Spleen (tissue), 11 donors: ENCODE results near the gene CHD9. TPM values are rescaled to one million over a fixed set of nuclear protein-coding genes. Genes with fewer than 3 reads are reported as not detected.

ENCODE experiments used
- DNase-seq: peaks from one replicate; pipeline ENCODE4 v3.0.0-alpha.2; 2020
- H3K27ac ChIP-seq, 8 donors: fragments of 200-600 bp; sonication (generic) in 7 of 8; 1 replicate in 4 of 8; 2 replicates in 4 of 8; pipeline versions ENCODE4 v1.5.0 to v1.8.0; 2016 to 2021; ENCODE audit warnings: inconsistent platforms in 4 of 8, mild to moderate bottlenecking in 4 of 8, moderate library complexity in 1 of 8
- H3K27me3 ChIP-seq, 7 donors: fragments of 200-600 bp; sonication (generic) in 6 of 7; replicated peaks in 1 of 7; 1 replicate in 4 of 7; 2 replicates in 3 of 7; pipeline versions ENCODE4 v1.5.0 to v1.8.0; 2016 to 2021; ENCODE audit warnings: inconsistent platforms in 3 of 7, mild to moderate bottlenecking in 1 of 7
- H3K36me3 ChIP-seq, 6 donors: fragments of 200-600 bp; sonication (generic) in 5 of 6; 1 replicate in 4 of 6; 2 replicates in 2 of 6; pipeline versions ENCODE4 v1.5.0 to v1.8.0; 2016 to 2021; ENCODE audit warnings: inconsistent platforms in 2 of 6
- H3K4me1 ChIP-seq, 6 donors: fragments of 200-600 bp; sonication (generic) in 5 of 6; 1 replicate in 3 of 6; 2 replicates in 3 of 6; pipeline versions ENCODE4 v1.5.0 to v1.8.0; 2016 to 2021; ENCODE audit warnings: inconsistent platforms in 3 of 6
- H3K4me3 ChIP-seq, 8 donors: fragments of 200-600 bp; sonication (generic) in 7 of 8; 1 replicate in 4 of 8; 2 replicates in 4 of 8; pipeline versions ENCODE4 v1.5.0 to v1.8.0; 2016 to 2021; ENCODE audit warnings: inconsistent platforms in 4 of 8, mild to moderate bottlenecking in 4 of 8, moderate library complexity in 2 of 8
- H3K9me3 ChIP-seq, 8 donors: fragments of 200-600 bp; sonication (generic) in 7 of 8; 1 replicate in 4 of 8; 2 replicates in 4 of 8; pipeline versions ENCODE4 v1.5.0 to v1.8.0; 2016 to 2021; ENCODE audit warnings: inconsistent platforms in 4 of 8
- POLR2A ChIP-seq, 3 donors: fragments of 450-650 bp; IDR thresholded peaks; one replicate each; pipeline ENCODE4 v1.5.1; 2017; ENCODE audit warnings: antibody characterized with exemption in 3 of 3, mild to moderate bottlenecking in 1 of 3
- POLR2AphosphoS5 ChIP-seq, 3 donors: sonication (generic); formaldehyde crosslinking; IDR thresholded peaks; one replicate each; pipeline ENCODE4 v1.5.1; 2017; ENCODE audit warnings: antibody characterized with exemption in 3 of 3
- WGBS, 5 donors: extraction: QIAGEN DNeasy Blood & Tissue Kit in 3 of 5; methylation state at CpG; one replicate each; pipeline versions ENCODE4 v1.1.5 to v1.1.7; 2013 to 2018; 5-methylcytosine and 5-hydroxymethylcytosine counted together
- intact Hi-C: fragments of 100-400 bp; cut with DNase I; formaldehyde crosslinking; loops from one replicate; pipeline ENCODE4 v1.15.0; 2023; ENCODE audit warnings: low total_unique reads
- polyA plus RNA-seq, 3 donors: library from polyadenylated mRNA; stranded (reverse); fragments of 200-250 nt; gene quantifications; one replicate each; pipeline ENCODE4 v1.2.1, GENCODE V29; 2013
- total RNA-seq, 7 donors: library from RNA; depleted of rRNA in 3 of 7; stranded (reverse); fragments of >200 nt in 3 of 7; fragmentation: NEBNext Ultra II Directional in 4 of 7; extraction: Animal tissue kit (Norgen Biotek cat#: 25700) in 4 of 7; gene quantifications; one replicate each; pipeline versions ENCODE4 v1.1.0 to v1.2.1, GENCODE V29; 2016 to 2021
- TF ChIP-seq, protein P1 (sequence below), 11 experiments: fragments of 200-600 bp in 7 of 11; fragments of 450-650 bp in 4 of 11; sonication (generic) in 4 of 11; IDR thresholded peaks in 8 of 11; conservative IDR thresholded peaks in 3 of 11; 1 replicate in 7 of 11; 2 replicates in 4 of 11; pipeline versions ENCODE4 v1.4.0 to v1.8.0; 2016 to 2021; ENCODE audit warnings: antibody characterized with exemption in 11 of 11, inconsistent platforms in 4 of 11, mild to moderate bottlenecking in 1 of 11
- donor health status: healthy with polysubstance abuse.
- donor health status: DM: no; HTN: no; CAD: no; lungs with moderate emphysema.
- donor health status: DM: no; HTN: no; CAD: no.
- donor health status: Bipolar disorder and iron deficiency.
- donor health status: healthy.
- donor health status: DM: no; HTN: no; CAD: no.
- donor health status: DM: yes; HTN: yes; CAD: no.

Gene CHD9
- total and polyA plus RNA-seq, 10 donors = 16.7 to 93.3 (median 76.0) TPM

GRCh38 chr16:53052519-53053501 lies 2.0 kb upstream of the CHD9 start, which contains the start of gene CHD9NB:
TSS of gene CHD9NB (minus strand) at chr16:53052897. CDS start at chr16:53044158, 8,739 bp downstream.
- H3K27ac ChIP-seq = no peak within 1 kb of the TSS
- DNase-seq = no peak
- H3K4me3 ChIP-seq = no peak within 1 kb of the TSS
- H3K4me1 ChIP-seq = peaks cover 21 to 40% (median 35%) of the 10 kb centered on the region in 6 donors
- 75 to 89% (median 81%) methylated on average over 2 of the region's 2 CpGs for WGBS, 5 donors
- TF ChIP-seq POLR2A (IDR thresholded peaks at IDR 0.05) (no peak), POLR2AphosphoS5 (IDR thresholded peaks at IDR 0.05) (no peak)
- TF ChIP-seq, protein P1, sequence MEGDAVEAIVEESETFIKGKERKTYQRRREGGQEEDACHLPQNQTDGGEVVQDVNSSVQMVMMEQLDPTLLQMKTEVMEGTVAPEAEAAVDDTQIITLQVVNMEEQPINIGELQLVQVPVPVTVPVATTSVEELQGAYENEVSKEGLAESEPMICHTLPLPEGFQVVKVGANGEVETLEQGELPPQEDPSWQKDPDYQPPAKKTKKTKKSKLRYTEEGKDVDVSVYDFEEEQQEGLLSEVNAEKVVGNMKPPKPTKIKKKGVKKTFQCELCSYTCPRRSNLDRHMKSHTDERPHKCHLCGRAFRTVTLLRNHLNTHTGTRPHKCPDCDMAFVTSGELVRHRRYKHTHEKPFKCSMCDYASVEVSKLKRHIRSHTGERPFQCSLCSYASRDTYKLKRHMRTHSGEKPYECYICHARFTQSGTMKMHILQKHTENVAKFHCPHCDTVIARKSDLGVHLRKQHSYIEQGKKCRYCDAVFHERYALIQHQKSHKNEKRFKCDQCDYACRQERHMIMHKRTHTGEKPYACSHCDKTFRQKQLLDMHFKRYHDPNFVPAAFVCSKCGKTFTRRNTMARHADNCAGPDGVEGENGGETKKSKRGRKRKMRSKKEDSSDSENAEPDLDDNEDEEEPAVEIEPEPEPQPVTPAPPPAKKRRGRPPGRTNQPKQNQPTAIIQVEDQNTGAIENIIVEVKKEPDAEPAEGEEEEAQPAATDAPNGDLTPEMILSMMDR (IDR thresholded peaks at IDR 0.05 in 8 of 11, conservative IDR thresholded peaks at IDR 0.05 in 3 of 11) = no peak
- H3K9me3 ChIP-seq = no peaks in the 10 kb centered on the region
- no peaks in the 10 kb centered on the region for H3K27me3 ChIP-seq
- intact Hi-C loops = loop anchor here (10.0 kb wide), 4 partner anchors 82 to 232 kb away; no protein-coding TSS in a partner anchor
- no peaks in the 10 kb centered on the region for H3K36me3 ChIP-seq

- Histone ChIP-seq H3K27me3 (no peaks in the 10 kb centered on the region), H3K4me1 (peaks cover 21 to 53% (median 48%) of the 10 kb centered on the region in 6 donors), H3K36me3 (no peaks in the 10 kb centered on the region), H3K9me3 (no peaks in the 10 kb centered on the region), H3K27ac (peak overlapping the region; percentile 76 to 90 (median 88)), H3K4me3 (peak overlapping the region; percentile 55 to 79 (median 64))
- intact Hi-C loops = loop anchor here (10.0 kb wide), 4 partner anchors 81 to 231 kb away; no protein-coding TSS in a partner anchor
- DNase-seq = no peak
- WGBS, 5 donors = 51 to 59% (median 56%) methylated on average over 13 of the region's 13 CpGs
- no peak for TF ChIP-seq POLR2AphosphoS5 (IDR thresholded peaks at IDR 0.05)
- no peak for TF ChIP-seq POLR2A (IDR thresholded peaks at IDR 0.05)
- TF ChIP-seq, protein P1 (IDR thresholded peaks at IDR 0.05 in 8 of 11, conservative IDR thresholded peaks at IDR 0.05 in 3 of 11) = no peak
Observed at GRCh38 chr16:53053967-53054669, 673 bp upstream of the CHD9 start.

DNA sequence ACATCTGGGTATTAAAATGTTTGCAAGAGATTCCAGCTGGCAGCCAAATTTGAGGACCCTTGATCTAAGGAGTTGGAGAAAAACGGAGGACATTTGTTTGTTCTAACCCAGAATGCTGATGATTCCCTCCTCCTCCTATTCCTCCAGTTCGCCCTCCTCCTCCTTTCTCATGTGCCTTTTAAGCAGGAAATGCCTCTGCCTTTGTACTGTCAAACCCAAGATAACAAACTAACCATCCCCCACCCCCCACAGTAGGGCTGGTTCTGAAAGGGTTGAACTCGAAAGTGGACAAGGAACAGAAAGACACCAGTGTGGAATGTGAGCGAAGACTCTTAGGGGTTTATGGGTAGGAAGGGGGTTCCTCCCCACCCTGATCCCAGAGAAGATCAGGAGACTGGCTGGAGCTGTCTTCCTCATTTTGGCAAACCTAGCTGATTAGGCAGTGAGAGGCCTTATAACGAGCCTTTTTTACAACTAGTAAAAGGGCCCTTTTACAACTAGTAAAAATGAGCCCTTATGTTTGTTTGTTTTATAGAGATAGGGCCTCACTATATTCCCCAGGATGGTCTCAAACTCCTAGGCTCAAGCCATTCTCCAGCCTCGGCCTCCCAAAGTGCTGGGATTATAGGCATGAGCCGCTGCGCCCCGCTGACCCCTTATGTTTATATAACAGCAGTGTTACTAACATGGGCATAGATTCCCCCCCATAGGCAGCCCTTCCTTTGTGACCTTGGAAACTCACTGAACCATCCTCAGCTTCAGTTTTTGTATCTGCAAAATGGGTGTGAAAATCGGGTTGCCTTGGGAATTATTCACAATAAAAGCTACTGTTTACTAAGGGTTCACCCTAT lies 975 bp downstream of the CHD9 start:
- no peak for DNase-seq
- intact Hi-C loops = loop anchor here (10.0 kb wide), 4 partner anchors 79 to 229 kb away; no protein-coding TSS in a partner anchor
- Histone ChIP-seq H3K4me3 (peak overlapping the region; percentile 55 to 79 (median 64)), H3K4me1 (peaks cover 22 to 69% (median 54%) of the 10 kb centered on the region in 6 donors), H3K36me3 (no peaks in the 10 kb centered on the region), H3K9me3 (no peaks in the 10 kb centered on the region), H3K27ac (peak overlapping the region; percentile 76 to 90 (median 88)), H3K27me3 (no peaks in the 10 kb centered on the region)
- TF ChIP-seq, protein P1 (IDR thresholded peaks at IDR 0.05 in 8 of 11, conservative IDR thresholded peaks at IDR 0.05 in 3 of 11) = no peak
- no peak for TF ChIP-seq POLR2A (IDR thresholded peaks at IDR 0.05)
- TF ChIP-seq POLR2AphosphoS5 (IDR thresholded peaks at IDR 0.05) = no peak
- 42 to 47% (median 43%) methylated on average over 10 of the region's 10 CpGs for WGBS, 5 donors
